ENCODE data around the gene TMOD1. TPM values are rescaled to one million over a fixed set of nuclear protein-coding genes. Genes with fewer than 3 reads are reported as not detected.
"Not testable (repeated sequence)": the region's sequence is repeated elsewhere in the genome, so short reads cannot be mapped to it uniquely, and the experiment has no call there.

TMOD1 gene
- total RNA-seq, result 100 to 1,000 TPM in 3 of 4 donors, 10 to 100 TPM in 1; 82.3 to 202 (median 175) TPM

DNA sequence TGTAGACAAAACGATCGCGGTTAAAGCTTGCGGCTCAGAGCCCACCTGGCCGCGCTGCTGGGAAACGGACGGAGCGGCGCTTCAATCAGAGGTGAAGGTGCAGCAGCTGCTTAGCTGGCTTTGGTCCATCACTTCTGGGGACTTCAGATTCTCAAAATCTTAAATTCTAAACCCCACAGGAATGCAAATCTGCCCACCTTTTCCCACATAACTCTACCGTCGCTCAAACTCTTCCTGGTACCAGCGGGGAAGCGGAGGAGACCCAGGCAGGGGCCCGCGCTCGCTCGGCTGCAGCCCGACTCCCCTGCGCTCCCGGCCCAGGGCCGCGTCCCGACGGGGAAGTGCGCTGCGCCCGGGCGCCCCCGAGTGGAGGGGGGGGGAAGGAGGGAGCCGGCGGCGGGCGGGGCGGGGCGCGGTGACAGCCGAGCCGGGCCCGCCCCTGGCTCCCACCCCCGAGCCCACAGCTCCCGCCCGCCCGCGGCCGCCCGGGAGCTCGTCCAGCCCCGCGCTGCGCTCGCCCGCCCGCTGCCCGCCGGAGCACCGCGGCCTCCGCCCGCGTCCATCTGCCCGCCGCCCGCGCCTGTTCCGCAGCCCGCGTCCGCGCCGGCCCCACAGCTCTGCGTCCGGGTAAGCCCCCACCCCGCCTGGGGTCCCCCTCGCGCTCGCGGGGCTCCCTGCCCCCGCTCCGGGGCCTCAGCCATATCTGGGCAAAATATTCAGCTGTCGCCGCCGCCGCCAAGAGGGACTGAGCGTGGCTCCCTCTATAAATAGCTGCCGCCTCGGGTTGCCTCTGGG is at the start of gene TMOD1:
TSS of gene TMOD1 (plus strand) at position 490 of the 795 bp plus-strand sequence. CDS start 22,523 bp downstream, outside the sequence.
- H3K4me1 ChIP-seq, result peaks cover 35 to 43% of the 10 kb centered on the region in 2 donors
- TF ChIP-seq, protein P1, sequence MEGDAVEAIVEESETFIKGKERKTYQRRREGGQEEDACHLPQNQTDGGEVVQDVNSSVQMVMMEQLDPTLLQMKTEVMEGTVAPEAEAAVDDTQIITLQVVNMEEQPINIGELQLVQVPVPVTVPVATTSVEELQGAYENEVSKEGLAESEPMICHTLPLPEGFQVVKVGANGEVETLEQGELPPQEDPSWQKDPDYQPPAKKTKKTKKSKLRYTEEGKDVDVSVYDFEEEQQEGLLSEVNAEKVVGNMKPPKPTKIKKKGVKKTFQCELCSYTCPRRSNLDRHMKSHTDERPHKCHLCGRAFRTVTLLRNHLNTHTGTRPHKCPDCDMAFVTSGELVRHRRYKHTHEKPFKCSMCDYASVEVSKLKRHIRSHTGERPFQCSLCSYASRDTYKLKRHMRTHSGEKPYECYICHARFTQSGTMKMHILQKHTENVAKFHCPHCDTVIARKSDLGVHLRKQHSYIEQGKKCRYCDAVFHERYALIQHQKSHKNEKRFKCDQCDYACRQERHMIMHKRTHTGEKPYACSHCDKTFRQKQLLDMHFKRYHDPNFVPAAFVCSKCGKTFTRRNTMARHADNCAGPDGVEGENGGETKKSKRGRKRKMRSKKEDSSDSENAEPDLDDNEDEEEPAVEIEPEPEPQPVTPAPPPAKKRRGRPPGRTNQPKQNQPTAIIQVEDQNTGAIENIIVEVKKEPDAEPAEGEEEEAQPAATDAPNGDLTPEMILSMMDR (IDR thresholded peaks at IDR 0.05 in 4 of 5, conservative IDR thresholded peaks at IDR 0.05 in 1 of 5), result peak in 1 of 5 experiments; percentile 13
- no peak for TF ChIP-seq POLR2A (IDR thresholded peaks at IDR 0.05)
- no peaks in the 10 kb centered on the region for H3K27me3 ChIP-seq
- no peaks in the 10 kb centered on the region for H3K9me3 ChIP-seq
- in situ Hi-C loops (cut with MboI; ENCODE audit: low sequenced_read_pairs in 4 of 4), result loop anchor here in 1 of 4 donors (10.0 kb wide), 1 partner anchor 93 kb away; no protein-coding TSS in a partner anchor
- peak; percentile 69 to 82 for DNase-seq
- ATAC-seq, result peak; percentile 76 to 78
- H3K27ac ChIP-seq, result peak within 1 kb of the TSS; percentile 97 to 98 (median 98)
- no peaks in the 10 kb centered on the region for H3K36me3 ChIP-seq
- peak within 1 kb of the TSS; percentile 78 to 93 (median 84) for H3K4me3 ChIP-seq
- intact Hi-C loops (cut with DNase I; ENCODE audit: low total_unique reads), result loop anchor here (1.0 to 5.0 kb wide), 5 partner anchors 33 to 114 kb away; no protein-coding TSS in a partner anchor

DNA sequence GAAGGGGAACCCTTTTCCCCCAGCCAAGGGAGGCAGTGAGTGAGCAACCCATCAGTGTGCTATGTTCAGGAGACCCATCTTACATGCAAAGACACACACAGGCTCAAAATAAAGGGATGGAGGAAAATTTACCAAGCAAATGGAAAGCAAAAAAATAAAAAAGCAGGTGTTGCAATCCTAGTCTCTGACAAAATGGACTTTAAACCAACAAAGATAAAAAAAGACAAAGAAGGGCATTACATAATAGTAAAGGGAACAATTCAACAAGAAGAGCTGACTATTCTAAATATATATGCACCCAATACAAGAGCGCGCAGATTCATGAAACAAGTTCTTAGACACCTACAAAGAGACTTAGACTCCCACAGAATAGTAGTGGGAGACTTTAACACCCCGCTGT is 47.9 kb upstream of the TMOD1 start:
- in situ Hi-C loops (cut with MboI; ENCODE audit: low sequenced_read_pairs in 4 of 4), result loop anchor here in 1 of 4 donors (25.0 kb wide), 1 partner anchor 459 kb away; the partner anchor contains the start of gene TRMO
- H3K36me3 ChIP-seq; ATAC-seq; H3K4me3 ChIP-seq; intact Hi-C loops (cut with DNase I; ENCODE audit: low total_unique reads); H3K27ac ChIP-seq; DNase-seq; H3K9me3 ChIP-seq; H3K4me1 ChIP-seq; H3K27me3 ChIP-seq: not testable (repeated sequence)

DNA sequence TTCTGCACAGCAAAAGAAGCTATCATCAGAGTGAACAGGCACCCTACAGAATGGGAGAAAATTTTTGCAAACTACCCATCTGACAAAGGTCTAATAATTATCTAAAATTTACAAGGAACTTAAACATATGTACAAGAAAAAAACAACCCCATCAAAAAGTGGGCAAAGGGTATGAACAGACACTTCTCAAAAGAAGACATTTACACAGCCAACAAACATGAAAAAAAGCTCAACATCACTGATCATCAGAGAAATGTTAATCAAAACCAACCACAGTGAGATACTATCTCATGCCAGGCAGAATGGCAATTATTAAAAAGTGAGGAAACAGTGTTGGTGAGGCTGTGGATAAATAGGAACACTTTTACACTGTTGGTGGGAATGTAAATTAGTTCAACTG is 44.6 kb upstream of the TMOD1 start:
- H3K4me3 ChIP-seq; H3K27me3 ChIP-seq; H3K36me3 ChIP-seq; H3K27ac ChIP-seq; H3K9me3 ChIP-seq; intact Hi-C loops (cut with DNase I; ENCODE audit: low total_unique reads); ATAC-seq; H3K4me1 ChIP-seq; DNase-seq: not testable (repeated sequence)
- in situ Hi-C loops (cut with MboI; ENCODE audit: low sequenced_read_pairs in 4 of 4), result loop anchor here in 1 of 4 donors (25.0 kb wide), 1 partner anchor 455 kb away; the partner anchor contains the start of gene TRMO

DNA sequence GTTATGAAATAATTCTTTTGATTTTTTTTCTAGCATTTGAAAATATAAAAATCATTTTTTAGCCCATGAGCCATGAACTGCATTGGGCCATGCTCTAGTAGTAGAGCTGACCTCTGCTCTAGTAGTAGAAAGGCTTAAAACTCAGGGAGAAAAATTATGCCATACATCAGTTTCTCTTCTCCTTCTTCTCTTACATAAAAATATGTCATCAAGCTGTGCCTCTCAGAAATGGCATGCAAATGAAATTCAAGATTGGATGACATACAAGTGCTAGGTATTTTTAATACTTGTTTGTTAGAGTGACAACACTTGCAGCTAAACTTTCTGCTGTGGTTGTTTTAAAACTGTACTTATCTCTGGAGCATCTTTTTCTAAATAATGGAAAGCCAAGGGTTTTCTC is 42.1 kb upstream of the TMOD1 start:
- intact Hi-C loops (cut with DNase I; ENCODE audit: low total_unique reads), result no loop called here
- H3K4me3 ChIP-seq, result no peak overlapping the region
- no peaks in the 10 kb centered on the region for H3K4me1 ChIP-seq
- no peak overlapping the region for H3K27ac ChIP-seq
- in situ Hi-C loops (cut with MboI; ENCODE audit: low sequenced_read_pairs in 4 of 4), result loop anchor here in 1 of 4 donors (25.0 kb wide), 1 partner anchor 453 kb away; the partner anchor contains the start of gene TRMO
- H3K36me3 ChIP-seq, result no peaks in the 10 kb centered on the region
- H3K27me3 ChIP-seq, result no peaks in the 10 kb centered on the region
- TF ChIP-seq, protein P1 (IDR thresholded peaks at IDR 0.05 in 4 of 5, conservative IDR thresholded peaks at IDR 0.05 in 1 of 5), result no peak
- TF ChIP-seq POLR2A (IDR thresholded peaks at IDR 0.05), result no peak
- H3K9me3 ChIP-seq, result no peaks in the 10 kb centered on the region
- no peak for DNase-seq
- no peak for ATAC-seq

DNA sequence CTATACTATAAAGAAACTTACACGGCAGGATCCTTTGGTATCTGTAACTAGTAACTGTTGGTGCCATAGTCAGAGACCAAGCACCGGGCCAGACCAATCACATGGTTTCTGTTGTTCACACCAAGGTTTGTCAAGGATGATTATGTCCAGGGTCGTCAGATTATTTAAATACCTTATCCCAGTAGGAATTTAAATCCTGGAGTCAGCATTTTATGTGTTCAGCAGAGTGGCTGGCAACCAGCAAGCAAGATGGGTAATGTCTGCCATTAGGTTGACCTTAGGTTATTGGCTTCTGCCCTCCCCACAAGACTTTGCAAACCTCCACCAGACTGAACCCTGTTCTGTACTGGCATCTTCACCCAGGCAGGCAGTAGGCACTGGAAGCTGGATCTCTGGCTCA is 39.3 kb upstream of the TMOD1 start:
- in situ Hi-C loops (cut with MboI; ENCODE audit: low sequenced_read_pairs in 4 of 4), result loop anchor here in 1 of 4 donors (25.0 kb wide), 1 partner anchor 450 kb away; the partner anchor contains the start of gene TRMO
- H3K27me3 ChIP-seq, result no peaks in the 10 kb centered on the region
- intact Hi-C loops (cut with DNase I; ENCODE audit: low total_unique reads), result no loop called here
- DNase-seq (no peak), ATAC-seq (no peak)
- no peaks in the 10 kb centered on the region for H3K4me1 ChIP-seq
- H3K4me3 ChIP-seq, result no peak overlapping the region
- H3K9me3 ChIP-seq, result no peaks in the 10 kb centered on the region
- H3K27ac ChIP-seq, result no peak overlapping the region
- TF ChIP-seq, protein P1 (IDR thresholded peaks at IDR 0.05 in 4 of 5, conservative IDR thresholded peaks at IDR 0.05 in 1 of 5), result no peak
- no peak for TF ChIP-seq POLR2A (IDR thresholded peaks at IDR 0.05)
- no peaks in the 10 kb centered on the region for H3K36me3 ChIP-seq

All from gastrocnemius medialis (tissue), 4 donors.